Endothelial cell of umbilical vein (primary cell): ENCODE results near the gene LLGL2. TPM values are rescaled to one million over a fixed set of nuclear protein-coding genes. Genes with fewer than 3 reads are reported as not detected.
A peak's percentile ranks its signal among the peaks of the same experiment; 100 is the strongest.

Experiments
- BruUV-seq: library from RNA; stranded (reverse); fragments of 400-500 nt; replicated peaks from 2 replicates; lab custom pipeline; 2021; lab: Mats Ljungman, UMichigan
- CTCF ChIA-PET: fragments of 300-600, 350-600 bp; sonication (Branson Sonifier 250); formaldehyde crosslinking; loops from one replicate; lab custom pipeline; 2021; ENCODE audit warnings: antibody characterized with exemption, inconsistent platforms; lab: Charles Lee
- POLR2A ChIA-PET: fragments of 300-600, 350-600 bp; sonication (Branson Sonifier 250); formaldehyde crosslinking; loops from one replicate; lab custom pipeline; 2021; ENCODE audit warnings: antibody characterized with exemption, inconsistent platforms; lab: Charles Lee
- DNase-seq: peaks from one replicate; pipeline ENCODE4 v3.0.0-alpha.2; 2011; ENCODE audit warnings: low read depth, low spot score
- FAIRE-seq: peaks from 2 replicates; lab custom pipeline; 2011; peaks lifted over from hg19 to GRCh38; lab: Jason Lieb, UNC
- H2AFZ ChIP-seq: 2 replicates; pipeline ENCODE4 v1.6.0; 2012; ENCODE audit warnings: low read depth, low read length, control low read depth, inconsistent platforms
- H3K27ac ChIP-seq: 2 replicates; pipeline ENCODE4 v1.5.1; 2011; ENCODE audit warnings: low read depth, mild to moderate bottlenecking, control low read depth, low read length, moderate library complexity; ENCODE audit not compliant: insufficient read depth
- H3K27me3 ChIP-seq, 2 experiments: 2 replicates each; pipeline versions ENCODE4 v1.6.0 to v1.6.1; 2011; ENCODE audit warnings: low read length in 2 of 2, mixed read lengths in 1 of 2; ENCODE audit not compliant: control insufficient read depth in 2 of 2, insufficient read depth in 2 of 2
- H3K36me3 ChIP-seq, 2 experiments: 2 replicates in 1 of 2; 3 replicates in 1 of 2; pipeline ENCODE4 v1.5.1; 2011; ENCODE audit warnings: low read length in 2 of 2, mild to moderate bottlenecking in 1 of 2, moderate library complexity in 1 of 2; ENCODE audit not compliant: control insufficient read depth in 2 of 2, insufficient read depth in 2 of 2; ENCODE audit errors: extremely low read depth in 1 of 2
- H3K4me1 ChIP-seq: 3 replicates; pipeline ENCODE4 v1.5.1; 2011; ENCODE audit warnings: mild to moderate bottlenecking, low read length; ENCODE audit not compliant: control insufficient read depth, insufficient read depth; ENCODE audit errors: extremely low read depth
- H3K4me2 ChIP-seq: 2 replicates; pipeline ENCODE4 v1.6.1; 2011; ENCODE audit warnings: low read length, control low read depth, mixed read lengths; ENCODE audit not compliant: insufficient read depth
- H3K4me3 ChIP-seq, 3 experiments: fragments of 200-600 bp in 1 of 3; sonication (generic), shearing (Covaris generic) in 1 of 3; replicated peaks in 1 of 3; 2 replicates each; pipeline ENCODE4 v1.5.1; 2011 to 2016; ENCODE audit warnings: control low read depth in 3 of 3, low read length in 3 of 3, mild to moderate bottlenecking in 2 of 3, inconsistent platforms in 1 of 3, low read depth in 1 of 3, moderate library complexity in 1 of 3; ENCODE audit not compliant: insufficient read depth in 1 of 3
- H3K79me2 ChIP-seq: 2 replicates; pipeline ENCODE4 v1.6.0; 2012; ENCODE audit warnings: low read length, inconsistent platforms; ENCODE audit not compliant: control insufficient read depth, insufficient read depth
- H3K9ac ChIP-seq: replicated peaks from 2 replicates; pipeline ENCODE3; 2011; ENCODE audit warnings: low read length, control low read depth; ENCODE audit not compliant: insufficient read depth; ENCODE audit errors: extremely low read depth
- H3K9me1 ChIP-seq: replicated peaks from 3 replicates; pipeline ENCODE4 v1.6.0; 2011; ENCODE audit warnings: mild to moderate bottlenecking, low read length; ENCODE audit not compliant: control insufficient read depth, insufficient read depth; ENCODE audit errors: extremely low read depth
- H3K9me3 ChIP-seq: replicated peaks from 2 replicates; pipeline ENCODE4 v1.5.1; 2012; ENCODE audit warnings: low read length, inconsistent platforms; ENCODE audit not compliant: control insufficient read depth, insufficient read depth
- H4K20me1 ChIP-seq: replicated peaks from 2 replicates; pipeline ENCODE3; 2011; ENCODE audit warnings: mild to moderate bottlenecking, low read length; ENCODE audit not compliant: control insufficient read depth, insufficient read depth; ENCODE audit errors: extremely low read depth
- EZH2 ChIP-seq: IDR thresholded peaks from 2 replicates; pipeline ENCODE4 v1.6.1; 2012; ENCODE audit warnings: borderline replicate concordance, low read depth, mild to moderate bottlenecking, moderate library complexity, low read length, inconsistent platforms; ENCODE audit not compliant: severe bottlenecking
- FOS ChIP-seq: IDR thresholded peaks from 2 replicates; pipeline ENCODE4 v1.6.1; 2011; ENCODE audit warnings: mild to moderate bottlenecking, low read length, moderate library complexity, borderline replicate concordance; ENCODE audit not compliant: insufficient read depth
- GATA2 ChIP-seq: IDR thresholded peaks from 2 replicates; pipeline ENCODE4 v1.7.0; 2011; ENCODE audit warnings: low read depth, mild to moderate bottlenecking, moderate library complexity, mixed read lengths, low read length; ENCODE audit not compliant: insufficient read length, insufficient read depth
- JUN ChIP-seq: IDR thresholded peaks from 2 replicates; pipeline ENCODE4 v1.6.1; 2011; ENCODE audit warnings: borderline replicate concordance, low read depth; ENCODE audit not compliant: insufficient read length, insufficient read depth
- MYC ChIP-seq: IDR thresholded peaks from one replicate; pipeline ENCODE4 v1.6.1; 2011; ENCODE audit warnings: mild to moderate bottlenecking, low read depth, low read length
- POLR2A ChIP-seq: IDR thresholded peaks from 2 replicates; pipeline ENCODE4 v1.6.1; 2012; ENCODE audit warnings: low read depth, mild to moderate bottlenecking, control low read depth, low read length
- POLR2AphosphoS5 ChIP-seq: IDR thresholded peaks from 2 replicates; pipeline ENCODE4 v1.6.1; 2012; ENCODE audit warnings: low read depth, mild to moderate bottlenecking, control low read depth, low read length, moderate library complexity; ENCODE audit not compliant: insufficient read depth
- dilution Hi-C: fragments of 300-500 bp; cut with MboI; formaldehyde crosslinking; loops from one replicate; pipeline ENCODE4 v1.15.0; 2019; ENCODE audit warnings: low sequenced_read_pairs; ENCODE audit not compliant: extremely low pct_ligation_motif_present
- intact Hi-C: fragments of 100-400 bp; cut with micrococcal nuclease; formaldehyde crosslinking; loops from one replicate; pipeline ENCODE4 v1.10.0; 2022
- polyA plus RNA-seq, 4 experiments: library from polyadenylated mRNA; depleted of rRNA in 3 of 4; stranded (reverse) in 3 of 4; unstranded in 1 of 4; fragments of >200 nt; gene quantifications; 2 replicates each; pipeline versions ENCODE4 v1.2.1 to v1.2.3, GENCODE V29; 2011 to 2012; ENCODE audit warnings: missing spikeins in 1 of 4
- total RNA-seq: library from RNA; stranded (reverse); gene quantifications from 2 replicates; pipeline ENCODE4 v1.2.3, GENCODE V29; 2021
- TF ChIP-seq, protein P1 (sequence below): IDR thresholded peaks from 2 replicates; pipeline ENCODE4 v1.6.1; 2011; ENCODE audit not compliant: insufficient read depth, insufficient read length
- TF ChIP-seq, protein P2 (sequence below), 2 donors: IDR thresholded peaks; 1 replicate in 1 of 2; 2 replicates in 1 of 2; pipeline ENCODE4 v1.5.1; 2011; ENCODE audit warnings: low read length in 2 of 2, mild to moderate bottlenecking in 2 of 2, moderate library complexity in 2 of 2, control low read depth in 1 of 2, inconsistent platforms in 1 of 2, low read depth in 1 of 2; ENCODE audit not compliant: insufficient read depth in 1 of 2; ENCODE audit errors: extremely low read depth in 1 of 2

The LLGL2 gene
- total and polyA plus RNA-seq, 2 donors (not counting 3 experiments of a cell fraction or from before 2014, with no cell fraction given) = 5.3 to 5.4 TPM

DNA sequence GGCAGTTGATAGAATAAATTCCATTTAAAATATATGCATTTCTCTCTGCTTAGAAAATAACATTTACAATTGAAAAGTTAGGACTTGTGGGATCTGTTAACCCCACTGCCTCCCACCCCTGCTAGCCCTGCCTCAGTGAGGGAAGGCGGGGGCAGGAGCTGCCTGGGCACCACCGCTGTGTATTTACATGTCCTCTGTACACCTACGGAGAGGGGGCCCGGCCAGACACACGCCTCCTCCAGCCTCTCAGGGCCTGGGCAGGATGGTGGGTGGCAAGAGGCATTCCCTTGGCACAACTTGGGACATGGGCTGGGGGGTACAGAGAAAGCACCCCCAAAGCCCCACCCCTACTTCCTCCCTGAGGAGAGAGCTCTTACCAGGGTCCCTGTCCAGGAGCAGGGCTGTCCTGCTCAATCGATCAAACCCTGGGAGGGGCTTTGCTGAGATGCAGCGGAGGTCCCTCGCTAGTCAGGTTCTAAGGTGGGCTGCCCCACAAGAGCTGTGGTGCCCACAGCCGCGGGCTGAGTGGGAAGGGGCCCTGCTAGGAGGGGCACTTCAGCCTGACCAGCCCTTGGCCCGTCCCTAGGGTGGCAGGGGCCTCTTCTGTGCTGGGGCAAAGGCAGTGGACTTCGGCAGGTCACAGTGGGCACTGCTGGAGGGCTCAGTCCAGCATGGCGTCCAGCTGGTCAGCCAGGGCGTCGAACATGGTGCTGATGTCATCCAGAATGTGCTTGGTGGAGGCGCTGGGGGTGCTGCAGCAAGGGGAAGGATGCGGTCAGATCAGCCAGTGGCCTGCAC, 24.9 kb upstream of the LLGL2 start:
- H3K27me3 ChIP-seq = no peaks in the 10 kb centered on the region
- TSS peak; percentile 54 for BruUV-seq
- intact Hi-C loops (no loop called here), dilution Hi-C loops (no loop called here)
- DNase-seq (no peak), FAIRE-seq (no peak)
- CTCF ChIA-PET = no interaction called here
- no peak overlapping the region for H3K4me3 ChIP-seq
- no peaks in the 10 kb centered on the region for H3K9me1 ChIP-seq
- H3K4me1 ChIP-seq = peaks cover 3% of the 10 kb centered on the region
- no peak overlapping the region for H3K27ac ChIP-seq
- no peak overlapping the region for H2AFZ ChIP-seq
- peaks cover 0 to 36% of the 10 kb centered on the region in 2 experiments for H3K36me3 ChIP-seq
- H3K79me2 ChIP-seq = no peaks in the 10 kb centered on the region
- no peak for TF ChIP-seq JUN
- TF ChIP-seq POLR2A = no peak
- no peak for TF ChIP-seq EZH2
- TF ChIP-seq, protein P1, sequence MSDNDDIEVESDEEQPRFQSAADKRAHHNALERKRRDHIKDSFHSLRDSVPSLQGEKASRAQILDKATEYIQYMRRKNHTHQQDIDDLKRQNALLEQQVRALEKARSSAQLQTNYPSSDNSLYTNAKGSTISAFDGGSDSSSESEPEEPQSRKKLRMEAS = no peak
- TF ChIP-seq FOS = no peak
- no peak overlapping the region for H3K4me2 ChIP-seq
- H3K9me3 ChIP-seq = no peaks in the 10 kb centered on the region
- POLR2A ChIA-PET = no interaction called here
- H4K20me1 ChIP-seq = no peaks in the 10 kb centered on the region
- no peak overlapping the region for H3K9ac ChIP-seq

DNA sequence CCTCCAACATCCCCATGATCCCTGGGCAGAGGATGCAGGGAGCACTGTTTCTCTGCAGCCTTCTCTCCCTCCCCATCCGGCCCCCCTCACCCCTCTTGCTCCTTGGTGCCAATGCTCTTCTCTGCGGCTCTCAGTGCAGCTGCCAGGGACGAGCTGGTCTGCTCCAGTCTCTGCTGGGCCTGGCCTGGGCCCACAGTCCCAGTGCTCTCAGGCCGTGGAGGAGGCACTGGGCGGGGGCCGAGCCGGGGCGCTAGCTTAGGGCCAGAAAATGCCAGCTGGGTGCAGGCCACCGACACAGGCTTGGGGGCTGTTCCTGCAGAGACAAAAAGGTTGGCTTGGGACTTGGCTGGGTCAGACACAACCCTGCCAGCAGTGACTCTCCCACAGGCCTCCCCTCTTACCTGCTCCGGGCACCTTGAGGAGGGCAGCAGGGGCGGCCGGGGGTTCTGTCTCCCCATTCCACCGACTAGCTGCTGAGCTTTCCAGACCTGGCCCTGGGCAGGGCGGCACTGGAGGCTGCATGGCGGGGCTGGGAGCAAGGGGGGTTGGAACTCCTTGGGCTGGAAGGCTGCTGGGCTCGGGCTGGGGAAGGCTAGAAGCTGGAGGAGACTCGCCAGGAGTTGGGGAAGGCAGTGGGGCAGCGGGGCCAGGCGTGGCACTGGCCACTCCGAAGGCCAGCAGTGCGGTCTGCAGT, 24.0 kb upstream of the LLGL2 start:
- TF ChIP-seq, protein P2, sequence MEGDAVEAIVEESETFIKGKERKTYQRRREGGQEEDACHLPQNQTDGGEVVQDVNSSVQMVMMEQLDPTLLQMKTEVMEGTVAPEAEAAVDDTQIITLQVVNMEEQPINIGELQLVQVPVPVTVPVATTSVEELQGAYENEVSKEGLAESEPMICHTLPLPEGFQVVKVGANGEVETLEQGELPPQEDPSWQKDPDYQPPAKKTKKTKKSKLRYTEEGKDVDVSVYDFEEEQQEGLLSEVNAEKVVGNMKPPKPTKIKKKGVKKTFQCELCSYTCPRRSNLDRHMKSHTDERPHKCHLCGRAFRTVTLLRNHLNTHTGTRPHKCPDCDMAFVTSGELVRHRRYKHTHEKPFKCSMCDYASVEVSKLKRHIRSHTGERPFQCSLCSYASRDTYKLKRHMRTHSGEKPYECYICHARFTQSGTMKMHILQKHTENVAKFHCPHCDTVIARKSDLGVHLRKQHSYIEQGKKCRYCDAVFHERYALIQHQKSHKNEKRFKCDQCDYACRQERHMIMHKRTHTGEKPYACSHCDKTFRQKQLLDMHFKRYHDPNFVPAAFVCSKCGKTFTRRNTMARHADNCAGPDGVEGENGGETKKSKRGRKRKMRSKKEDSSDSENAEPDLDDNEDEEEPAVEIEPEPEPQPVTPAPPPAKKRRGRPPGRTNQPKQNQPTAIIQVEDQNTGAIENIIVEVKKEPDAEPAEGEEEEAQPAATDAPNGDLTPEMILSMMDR (IDR thresholded peaks at IDR 0.05; ENCODE audit: extremely low read depth in 1 of 2, insufficient read depth in 1 of 2, low read depth in 1 of 2, low read length in 2 of 2) = no peak
- TF ChIP-seq, protein P1 = no peak
- TF ChIP-seq POLR2A (no peak), FOS (no peak), GATA2 (no peak), MYC (no peak), JUN (no peak), POLR2AphosphoS5 (no peak), EZH2 (no peak)
- BruUV-seq = no TSS peak

More for the DNA sequence above, 24.0 kb upstream of the LLGL2 start:
- Histone ChIP-seq H3K4me1 (peaks cover 3% of the 10 kb centered on the region), H4K20me1 (no peaks in the 10 kb centered on the region), H3K4me2 (no peak overlapping the region), H3K9me1 (no peaks in the 10 kb centered on the region), H3K27me3 (no peaks in the 10 kb centered on the region), H3K9me3 (no peaks in the 10 kb centered on the region), H3K4me3 (no peak overlapping the region), H3K79me2 (no peaks in the 10 kb centered on the region), H3K36me3 (peaks cover 0 to 35% of the 10 kb centered on the region in 2 experiments), H3K27ac (no peak overlapping the region), H2AFZ (no peak overlapping the region), H3K9ac (no peak overlapping the region)
- dilution Hi-C loops (no loop called here), intact Hi-C loops (no loop called here)
- CTCF ChIA-PET = interaction anchor here (2.2 kb wide), 1 partner anchor 15 kb away, joined by 7 read pairs; the partner anchor contains the start of gene TSEN54
- DNase-seq (no peak), FAIRE-seq (no peak)
- POLR2A ChIA-PET = no interaction called here
